Inflammatory macrophage treated with lipopolysaccharide for 1 hour (primary cell): ENCODE measurements around the gene CSRNP3.

ENCODE experiments used
- DNase-seq, 2 donors: peaks; one replicate each; pipeline ENCODE4 v3.0.0-alpha.2; 2020 to 2022

The CSRNP3 gene

GRCh38 chr2:165594935-165595255 is 125.4 kb downstream of the CSRNP3 start:
- DNase-seq = no peak

- no peak for DNase-seq
Measured at GRCh38 chr2:165596788-165597187, 127.3 kb downstream of the CSRNP3 start.

- DNase-seq = no peak
Measured at GRCh38 chr2:165601065-165601830, 131.8 kb downstream of the CSRNP3 start.

- DNase-seq = no peak
Measured at GRCh38 chr2:165601928-165602521, 132.5 kb downstream of the CSRNP3 start.

DNA sequence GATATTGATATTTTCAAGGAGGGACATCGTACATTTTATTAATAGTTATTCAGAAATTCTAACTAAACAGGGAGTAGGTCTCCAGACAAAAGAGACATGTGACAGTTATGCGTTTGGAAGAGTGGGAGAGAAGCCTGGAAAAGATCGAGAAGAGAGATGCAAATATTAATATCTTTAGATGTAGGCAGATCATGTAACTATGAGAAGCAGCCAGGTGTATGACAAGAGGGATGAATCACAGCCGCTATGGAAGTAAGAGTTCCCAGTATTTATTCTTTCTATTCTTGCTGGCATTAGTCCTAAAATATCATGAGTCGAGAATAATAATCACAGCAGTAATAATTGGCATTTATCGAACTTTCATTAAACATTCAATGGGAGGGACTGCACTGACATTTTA is 140.2 kb downstream of the CSRNP3 start:
- no peak for DNase-seq

DNA sequence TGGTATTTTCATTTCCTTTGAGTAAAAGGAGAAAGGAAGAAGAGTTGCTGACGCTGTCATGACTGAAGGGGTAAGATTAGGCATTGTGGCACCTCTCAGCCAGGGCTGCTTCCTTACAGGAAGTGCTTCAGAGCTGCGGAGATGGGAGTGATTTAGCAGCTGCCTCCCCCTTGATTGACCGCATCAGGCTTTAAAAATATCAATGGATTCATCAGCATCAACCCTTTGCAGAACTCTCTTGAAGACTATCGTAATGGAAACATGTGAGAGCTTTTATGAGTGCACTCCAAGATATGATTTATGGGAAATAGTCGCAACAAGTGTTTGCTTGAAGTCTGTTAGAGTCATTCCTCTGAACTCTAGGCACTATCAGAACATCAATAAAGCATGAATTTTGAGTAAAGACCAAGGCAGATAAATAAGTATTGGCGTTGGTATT is 141.1 kb downstream of the CSRNP3 start:
- DNase-seq = no peak

DNA sequence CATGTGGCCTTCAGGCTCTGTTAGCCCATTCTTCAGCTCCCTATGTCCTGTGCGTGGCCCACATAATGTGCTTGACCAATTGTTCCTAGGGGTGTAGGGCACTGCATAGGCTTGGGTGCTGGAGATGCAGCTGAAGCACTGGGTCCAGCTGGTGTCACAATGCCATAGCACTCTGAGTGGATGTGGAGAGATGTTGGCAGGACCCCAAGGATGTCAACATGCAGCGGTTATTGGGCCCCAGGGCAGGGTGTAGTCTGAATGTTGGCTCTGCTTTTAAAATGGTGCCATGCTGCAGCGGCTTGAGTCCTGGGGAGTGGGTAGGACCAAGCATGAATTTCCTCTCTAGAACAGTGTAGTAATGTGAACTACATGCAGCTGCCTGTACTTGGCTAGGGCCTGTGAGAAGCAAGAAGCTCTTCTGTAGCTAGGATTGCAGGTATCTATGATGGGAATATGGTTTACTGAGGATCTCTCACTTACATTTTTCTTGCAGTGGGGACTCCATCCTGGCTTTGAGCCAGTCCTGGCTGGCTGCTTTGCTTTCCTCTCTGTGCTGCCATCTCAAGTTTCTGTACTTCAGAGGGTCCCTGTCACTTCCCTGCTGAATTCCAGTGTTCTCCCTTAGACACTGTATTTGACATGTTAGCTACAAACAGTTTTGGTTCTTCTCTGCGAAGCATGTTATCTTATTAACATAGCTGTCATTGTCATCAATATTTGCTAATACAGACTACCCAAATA is 148.4 kb downstream of the CSRNP3 start:
- DNase-seq = no peak

DNA sequence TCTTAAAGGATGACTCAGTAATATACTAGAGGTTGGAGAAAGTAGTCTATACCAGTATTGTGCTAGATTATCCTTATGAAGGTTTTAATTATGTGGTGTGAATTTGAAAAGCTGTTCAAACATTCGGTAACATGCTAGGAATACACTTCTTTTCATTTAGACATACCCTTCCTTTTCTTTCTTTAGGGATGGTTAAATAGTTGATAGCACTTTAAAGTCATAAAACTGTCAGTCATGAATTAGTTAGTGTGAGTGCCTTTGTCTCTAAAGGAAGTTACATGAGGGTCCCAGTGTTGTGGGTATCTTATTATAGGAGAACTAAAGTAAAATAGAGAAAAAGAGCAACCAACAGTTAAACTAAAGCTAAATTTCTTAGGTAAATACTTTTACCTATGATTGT is 149.3 kb downstream of the CSRNP3 start:
- no peak for DNase-seq

GRCh38 chr2:165621086-165621560 is 151.6 kb downstream of the CSRNP3 start:
- no peak for DNase-seq

- no peak for DNase-seq
Measured at GRCh38 chr2:165623161-165623560, 153.7 kb downstream of the CSRNP3 start.

DNA sequence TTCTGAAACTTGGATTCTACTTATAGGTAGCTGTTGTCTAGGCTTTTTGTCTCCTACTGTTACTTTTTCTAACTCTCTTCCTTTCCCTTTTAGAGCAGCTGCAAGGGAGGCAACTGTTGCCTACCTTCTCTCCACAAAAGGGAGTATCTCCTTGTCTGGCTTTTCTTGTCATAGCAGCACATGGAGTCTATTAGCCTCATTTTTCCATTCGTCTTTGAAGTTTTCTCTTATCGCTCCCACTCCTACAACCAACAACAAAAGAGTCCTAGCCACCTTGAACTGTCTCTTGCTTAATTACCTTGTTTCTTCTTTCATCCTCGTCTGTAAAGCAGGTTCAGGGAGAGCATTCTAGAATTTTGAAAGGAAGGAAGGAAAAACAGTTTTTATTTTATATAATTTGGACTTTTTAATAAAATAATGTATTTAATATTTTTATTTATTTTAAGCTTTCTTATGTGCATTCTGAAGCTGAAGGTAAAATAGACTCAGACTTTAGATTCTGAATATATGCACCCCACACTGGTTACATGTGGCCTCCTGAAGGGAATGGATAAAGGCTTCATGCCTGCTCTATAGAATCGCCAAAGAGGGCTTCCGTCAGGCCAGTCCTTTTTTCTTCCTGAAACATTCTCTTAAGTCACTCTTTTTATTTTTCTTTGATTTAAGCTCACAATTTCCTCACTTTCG is 154.4 kb downstream of the CSRNP3 start:
- no peak for DNase-seq

GRCh38 chr2:165624470-165624800 is 154.9 kb downstream of the CSRNP3 start:
- DNase-seq = no peak

DNA sequence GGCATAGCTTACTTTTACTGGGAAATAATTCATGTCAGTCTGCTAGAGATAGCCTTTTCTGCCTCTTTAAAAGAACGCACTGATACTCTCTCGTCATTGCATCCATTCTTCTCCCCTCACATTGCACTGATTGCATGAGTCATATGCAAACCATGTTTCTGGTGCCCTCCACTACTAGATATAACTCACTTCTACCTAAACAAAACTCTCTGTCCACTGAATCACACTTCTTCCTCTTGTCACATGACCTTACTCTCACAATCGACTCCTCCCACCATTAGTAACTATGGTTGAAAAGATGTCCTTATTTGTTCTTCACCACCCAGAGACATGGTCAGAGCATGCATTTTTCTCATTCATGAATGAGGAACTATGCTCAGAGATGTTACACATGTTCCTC is 158.0 kb downstream of the CSRNP3 start:
- DNase-seq = no peak

GRCh38 chr2:165629776-165630175 is 160.3 kb downstream of the CSRNP3 start:
- no peak for DNase-seq

GRCh38 chr2:165630236-165630635 is 160.7 kb downstream of the CSRNP3 start:
- no peak for DNase-seq

- DNase-seq = no peak
Measured at GRCh38 chr2:165631089-165631488, 161.6 kb downstream of the CSRNP3 start.

DNA sequence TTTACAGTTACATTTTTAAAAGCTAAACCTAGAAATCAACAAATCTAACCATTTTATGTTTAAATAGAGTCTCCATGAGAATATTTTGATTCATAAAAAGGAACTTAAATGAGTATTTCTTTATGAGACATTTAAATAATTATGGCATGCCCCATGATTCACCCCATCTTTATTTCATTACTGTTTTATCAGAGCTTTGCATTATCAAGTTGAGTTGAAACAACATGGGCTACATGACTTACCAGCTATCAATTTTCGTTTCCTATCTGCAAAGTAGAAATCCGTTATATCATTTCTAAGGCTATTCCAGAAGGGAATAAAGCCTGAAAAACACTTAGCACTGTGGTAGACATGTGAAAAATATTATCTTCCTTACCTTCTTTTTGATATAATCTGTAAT is 163.1 kb downstream of the CSRNP3 start:
- DNase-seq = no peak

- DNase-seq = no peak
Measured at GRCh38 chr2:165633431-165633830, 163.9 kb downstream of the CSRNP3 start.

DNA sequence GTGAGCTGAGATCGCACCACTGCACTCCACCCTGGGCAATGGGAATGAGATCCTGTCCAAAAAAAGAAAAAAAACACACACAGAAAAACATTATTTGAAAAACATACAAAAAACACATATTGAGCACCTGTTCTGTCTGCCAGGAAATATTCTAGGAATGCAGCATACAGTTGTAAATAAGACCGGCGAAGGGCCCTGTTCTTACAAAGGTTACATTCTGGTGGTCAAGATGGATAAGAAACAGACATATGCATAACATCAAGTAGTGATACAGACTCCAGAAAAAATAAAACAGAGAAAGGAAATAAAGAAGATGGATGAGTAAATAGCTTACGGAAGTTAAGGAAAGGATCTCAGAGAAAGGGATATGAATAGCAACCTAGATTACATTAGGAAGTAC is 164.8 kb downstream of the CSRNP3 start:
- DNase-seq = no peak

GRCh38 chr2:165634855-165635254 is 165.4 kb downstream of the CSRNP3 start:
- DNase-seq = no peak

DNA sequence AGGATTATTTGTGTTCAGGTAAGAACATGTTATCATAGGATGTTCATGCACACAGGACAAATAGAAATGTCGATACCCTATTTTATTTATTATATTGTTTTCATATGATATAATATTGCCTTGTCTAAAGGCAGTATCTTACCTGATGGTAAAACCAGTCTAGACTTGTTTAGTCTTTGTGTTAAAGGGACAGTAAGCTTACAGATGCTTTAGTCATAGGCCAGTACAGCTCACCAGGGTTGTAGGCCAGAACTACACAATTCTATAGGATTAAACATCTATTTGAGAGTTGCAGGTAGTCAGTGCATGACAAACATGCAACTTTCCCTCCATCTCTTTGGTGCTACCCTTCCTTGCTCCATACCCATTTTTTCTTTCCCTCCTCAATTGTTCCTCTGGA is 166.0 kb downstream of the CSRNP3 start:
- no peak for DNase-seq

DNA sequence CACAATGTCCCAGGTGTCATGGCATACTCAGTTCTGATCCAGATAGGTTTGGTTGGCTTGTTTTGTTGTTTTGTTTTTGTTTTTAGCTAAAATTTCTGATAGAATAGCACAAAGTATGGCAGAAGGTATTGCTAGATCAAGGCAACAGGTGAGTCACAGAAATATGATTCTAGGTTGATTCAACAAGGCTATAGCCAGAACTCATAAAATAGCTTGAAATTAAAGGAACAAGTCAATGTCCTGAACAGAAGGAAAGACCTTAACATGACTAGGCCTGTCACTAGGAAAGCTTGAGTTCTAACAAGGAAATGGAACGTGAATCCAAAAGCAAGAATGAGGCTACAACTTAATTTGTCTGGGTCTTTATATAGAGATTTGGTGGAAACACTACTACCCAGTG is 167.5 kb downstream of the CSRNP3 start:
- no peak for DNase-seq

DNA sequence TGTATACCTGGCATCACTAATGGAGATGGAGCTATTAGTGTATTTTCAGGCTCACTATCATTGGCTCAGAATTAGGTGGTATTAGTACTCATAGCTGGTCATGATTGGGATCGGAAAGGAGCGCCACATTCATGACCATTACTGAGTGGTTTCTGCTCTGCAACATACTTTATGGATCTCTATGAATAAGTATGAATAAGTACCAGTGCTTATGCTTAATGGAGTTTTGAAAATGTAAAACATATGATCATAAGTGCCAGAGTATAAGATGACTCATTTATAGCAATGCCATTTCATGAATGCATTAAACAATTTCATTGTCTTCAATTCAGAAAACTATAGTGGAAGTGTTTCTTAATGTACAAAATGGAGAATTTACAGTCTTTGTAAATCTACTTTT is 167.9 kb downstream of the CSRNP3 start:
- no peak for DNase-seq

- no peak for DNase-seq
Measured at GRCh38 chr2:165639504-165639903, 170.0 kb downstream of the CSRNP3 start.
